Measurements from ENCODE around the gene INPP5J. TPM values are rescaled to one million over a fixed set of nuclear protein-coding genes. Genes with fewer than 3 reads are reported as not detected.
"Not testable (repeated sequence)": the region's sequence is repeated elsewhere in the genome, so short reads cannot be mapped to it uniquely, and the experiment has no call there.

INPP5J gene
- total RNA-seq, 3 donors from 2014 or later (not counting 1 experiment from before 2014, with no cell fraction given) = not detected

- intact Hi-C loops (cut with micrococcal nuclease) = no loop called here
- H3K9me3 Mint-ChIP-seq = no peaks in the 10 kb centered on the region
- Histone ChIP-seq H3K9me3 (ENCODE audit: control insufficient read depth, insufficient read depth, low read length) (no peaks in the 10 kb centered on the region), H3K27ac (ENCODE audit: low read length) (no peak overlapping the region), H3K4me1 (ENCODE audit: control insufficient read depth, insufficient read depth, low read length) (peaks cover 23% of the 10 kb centered on the region), H3K27me3 (ENCODE audit: control insufficient read depth, insufficient read depth, low read length) (no peaks in the 10 kb centered on the region), H3K36me3 (ENCODE audit: control insufficient read depth, insufficient read depth, low read length) (no peaks in the 10 kb centered on the region), H3K4me3 (ENCODE audit: low read length) (no peak overlapping the region)
- H3K36me3 Mint-ChIP-seq = no peaks in the 10 kb centered on the region
- peaks cover 0 to 4% of the 10 kb centered on the region in 2 donors for H3K27me3 Mint-ChIP-seq (ENCODE audit: low read depth in 2 of 2)
- WGBS (ENCODE audit: insufficient coverage) = 86% methylated on average over 5 of the region's 6 CpGs
- TF ChIP-seq CTCF (IDR thresholded peaks at IDR 0.05) = no peak
- ATAC-seq = no peak
- no peak overlapping the region for H3K4me3 Mint-ChIP-seq
- DNase-seq = no peak
- no peak overlapping the region for H3K27ac Mint-ChIP-seq
- H3K4me1 Mint-ChIP-seq = peaks cover 17 to 23% of the 10 kb centered on the region in 2 donors
These were observed 45.1 kb upstream of the INPP5J start for GRCh38 chr22:31077681-31078080.

- ATAC-seq; H3K36me3 ChIP-seq (ENCODE audit: control insufficient read depth, insufficient read depth, low read length): not testable (repeated sequence)
These were observed 44.4 kb upstream of the INPP5J start for GRCh38 chr22:31078389-31078788.

GRCh38 chr22:31079095-31079642 is 43.6 kb upstream of the INPP5J start:
- H3K27ac ChIP-seq (ENCODE audit: low read length) = no peak overlapping the region
- H3K9me3 Mint-ChIP-seq = no peaks in the 10 kb centered on the region
- no peaks in the 10 kb centered on the region for H3K9me3 ChIP-seq (ENCODE audit: control insufficient read depth, insufficient read depth, low read length)
- H3K27ac Mint-ChIP-seq = no peak overlapping the region
- H3K27me3 ChIP-seq (ENCODE audit: control insufficient read depth, insufficient read depth, low read length) = no peaks in the 10 kb centered on the region
- TF ChIP-seq CTCF (IDR thresholded peaks at IDR 0.05) = no peak
- H3K4me1 Mint-ChIP-seq = peaks cover 19 to 33% of the 10 kb centered on the region in 2 donors
- peaks cover 31% of the 10 kb centered on the region for H3K4me1 ChIP-seq (ENCODE audit: control insufficient read depth, insufficient read depth, low read length)
- ATAC-seq (no peak), DNase-seq (no peak)
- H3K4me3 Mint-ChIP-seq = no peak overlapping the region
- no peak overlapping the region for H3K4me3 ChIP-seq (ENCODE audit: low read length)
- 89% methylated on average over 12 of the region's 12 CpGs for WGBS (ENCODE audit: insufficient coverage)
- no peaks in the 10 kb centered on the region for H3K36me3 ChIP-seq (ENCODE audit: control insufficient read depth, insufficient read depth, low read length)
- no peaks in the 10 kb centered on the region for H3K36me3 Mint-ChIP-seq
- intact Hi-C loops (cut with micrococcal nuclease) = no loop called here
- no peaks in the 10 kb centered on the region for H3K27me3 Mint-ChIP-seq (ENCODE audit: low read depth in 2 of 2)

More at GRCh38 chr22:31078389-31078788, 44.4 kb upstream of the INPP5J start:
- H3K27ac Mint-ChIP-seq; H3K9me3 ChIP-seq (ENCODE audit: control insufficient read depth, insufficient read depth, low read length); H3K36me3 Mint-ChIP-seq; H3K27me3 ChIP-seq (ENCODE audit: control insufficient read depth, insufficient read depth, low read length); H3K4me3 ChIP-seq (ENCODE audit: low read length); H3K9me3 Mint-ChIP-seq; H3K27me3 Mint-ChIP-seq (ENCODE audit: low read depth in 2 of 2); H3K4me3 Mint-ChIP-seq; DNase-seq; H3K27ac ChIP-seq (ENCODE audit: low read length); intact Hi-C loops (cut with micrococcal nuclease): not testable (repeated sequence)
- WGBS (ENCODE audit: insufficient coverage) = 100% methylated on average over 2 of the region's 2 CpGs
- peaks cover 17 to 27% of the 10 kb centered on the region in 2 donors for H3K4me1 Mint-ChIP-seq
- peaks cover 24% of the 10 kb centered on the region for H3K4me1 ChIP-seq (ENCODE audit: control insufficient read depth, insufficient read depth, low read length)

GRCh38 chr22:31080164-31080847 is 42.5 kb upstream of the INPP5J start:
- no peaks in the 10 kb centered on the region for H3K36me3 Mint-ChIP-seq
- DNase-seq (no peak), ATAC-seq (no peak)
- Histone ChIP-seq H3K27ac (ENCODE audit: low read length) (no peak overlapping the region), H3K27me3 (ENCODE audit: control insufficient read depth, insufficient read depth, low read length) (no peaks in the 10 kb centered on the region), H3K36me3 (ENCODE audit: control insufficient read depth, insufficient read depth, low read length) (no peaks in the 10 kb centered on the region), H3K9me3 (ENCODE audit: control insufficient read depth, insufficient read depth, low read length) (no peaks in the 10 kb centered on the region), H3K4me3 (ENCODE audit: low read length) (peak overlapping the region; percentile 61), H3K4me1 (ENCODE audit: control insufficient read depth, insufficient read depth, low read length) (peaks cover 37% of the 10 kb centered on the region)
- TF ChIP-seq CTCF (IDR thresholded peaks at IDR 0.05) = no peak
- 19% methylated on average over 4 of the region's 5 CpGs for WGBS (ENCODE audit: insufficient coverage)
- peaks cover 23 to 40% of the 10 kb centered on the region in 2 donors for H3K4me1 Mint-ChIP-seq
- no peaks in the 10 kb centered on the region for H3K27me3 Mint-ChIP-seq (ENCODE audit: low read depth in 2 of 2)
- H3K27ac Mint-ChIP-seq = peak overlapping the region in 1 of 2 donors; percentile 79
- H3K4me3 Mint-ChIP-seq = peak overlapping the region; percentile 88
- H3K9me3 Mint-ChIP-seq = no peaks in the 10 kb centered on the region
- intact Hi-C loops (cut with micrococcal nuclease) = loop anchor here (5.0 to 10.0 kb wide), 2 partner anchors 133 to 1394 kb away; partner anchors contain the start of gene FBXO7
